ENCODE data around the gene PCDHGC4.

DNA sequence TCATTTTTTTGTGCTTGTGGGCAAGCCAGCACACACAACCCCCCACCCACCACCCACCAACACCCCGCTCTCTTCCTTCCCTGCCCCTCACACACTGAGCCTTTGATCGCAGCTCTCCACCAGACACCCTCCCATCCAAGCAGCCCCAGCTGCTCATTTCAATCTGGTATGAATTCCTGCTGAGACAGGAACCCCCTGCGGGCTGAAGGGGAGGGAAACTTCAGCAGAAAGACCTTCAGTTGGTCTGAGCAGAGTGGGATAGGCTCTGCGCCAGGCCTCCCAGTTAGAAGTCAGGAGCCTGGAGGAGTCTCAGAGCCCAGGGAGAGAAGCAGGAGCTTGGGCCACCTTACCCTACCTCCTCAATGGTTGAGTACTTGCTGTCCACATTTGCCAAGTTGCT, 11.2 kb downstream of the PCDHGC4 start:
- TF ChIP-seq EGR1 (IDR thresholded peaks at IDR 0.05) (no peak), ZBTB7A (IDR thresholded peaks at IDR 0.05; ENCODE audit: low read depth) (no peak), TAF1 (IDR thresholded peaks at IDR 0.05; ENCODE audit: low read depth) (no peak), RAD21 (IDR thresholded peaks at IDR 0.05; ENCODE audit: low read depth) (no peak), FOXM1 (IDR thresholded peaks at IDR 0.05; ENCODE audit: borderline replicate concordance, low read depth) (no peak), EP300 (IDR thresholded peaks at IDR 0.05; ENCODE audit: borderline replicate concordance) (no peak), NFIC (IDR thresholded peaks at IDR 0.05) (no peak)
- TF ChIP-seq, protein P1, sequence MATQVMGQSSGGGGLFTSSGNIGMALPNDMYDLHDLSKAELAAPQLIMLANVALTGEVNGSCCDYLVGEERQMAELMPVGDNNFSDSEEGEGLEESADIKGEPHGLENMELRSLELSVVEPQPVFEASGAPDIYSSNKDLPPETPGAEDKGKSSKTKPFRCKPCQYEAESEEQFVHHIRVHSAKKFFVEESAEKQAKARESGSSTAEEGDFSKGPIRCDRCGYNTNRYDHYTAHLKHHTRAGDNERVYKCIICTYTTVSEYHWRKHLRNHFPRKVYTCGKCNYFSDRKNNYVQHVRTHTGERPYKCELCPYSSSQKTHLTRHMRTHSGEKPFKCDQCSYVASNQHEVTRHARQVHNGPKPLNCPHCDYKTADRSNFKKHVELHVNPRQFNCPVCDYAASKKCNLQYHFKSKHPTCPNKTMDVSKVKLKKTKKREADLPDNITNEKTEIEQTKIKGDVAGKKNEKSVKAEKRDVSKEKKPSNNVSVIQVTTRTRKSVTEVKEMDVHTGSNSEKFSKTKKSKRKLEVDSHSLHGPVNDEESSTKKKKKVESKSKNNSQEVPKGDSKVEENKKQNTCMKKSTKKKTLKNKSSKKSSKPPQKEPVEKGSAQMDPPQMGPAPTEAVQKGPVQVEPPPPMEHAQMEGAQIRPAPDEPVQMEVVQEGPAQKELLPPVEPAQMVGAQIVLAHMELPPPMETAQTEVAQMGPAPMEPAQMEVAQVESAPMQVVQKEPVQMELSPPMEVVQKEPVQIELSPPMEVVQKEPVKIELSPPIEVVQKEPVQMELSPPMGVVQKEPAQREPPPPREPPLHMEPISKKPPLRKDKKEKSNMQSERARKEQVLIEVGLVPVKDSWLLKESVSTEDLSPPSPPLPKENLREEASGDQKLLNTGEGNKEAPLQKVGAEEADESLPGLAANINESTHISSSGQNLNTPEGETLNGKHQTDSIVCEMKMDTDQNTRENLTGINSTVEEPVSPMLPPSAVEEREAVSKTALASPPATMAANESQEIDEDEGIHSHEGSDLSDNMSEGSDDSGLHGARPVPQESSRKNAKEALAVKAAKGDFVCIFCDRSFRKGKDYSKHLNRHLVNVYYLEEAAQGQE (IDR thresholded peaks at IDR 0.05; ENCODE audit: low read depth): no peak
- TF ChIP-seq, protein P2, sequence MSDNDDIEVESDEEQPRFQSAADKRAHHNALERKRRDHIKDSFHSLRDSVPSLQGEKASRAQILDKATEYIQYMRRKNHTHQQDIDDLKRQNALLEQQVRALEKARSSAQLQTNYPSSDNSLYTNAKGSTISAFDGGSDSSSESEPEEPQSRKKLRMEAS (IDR thresholded peaks at IDR 0.05): no peak
